GM19240 (cell line): ENCODE measurements around the gene MPDU1.
"Not testable (repeated sequence)": the region's sequence is repeated elsewhere in the genome, so short reads cannot be mapped to it uniquely, and the experiment has no call there.

Source experiments
- DNase-seq: peaks from one replicate; pipeline ENCODE4 v3.0.0; 2011; ENCODE audit warnings: low spot score; ENCODE audit not compliant: insufficient read length

Gene MPDU1

DNA sequence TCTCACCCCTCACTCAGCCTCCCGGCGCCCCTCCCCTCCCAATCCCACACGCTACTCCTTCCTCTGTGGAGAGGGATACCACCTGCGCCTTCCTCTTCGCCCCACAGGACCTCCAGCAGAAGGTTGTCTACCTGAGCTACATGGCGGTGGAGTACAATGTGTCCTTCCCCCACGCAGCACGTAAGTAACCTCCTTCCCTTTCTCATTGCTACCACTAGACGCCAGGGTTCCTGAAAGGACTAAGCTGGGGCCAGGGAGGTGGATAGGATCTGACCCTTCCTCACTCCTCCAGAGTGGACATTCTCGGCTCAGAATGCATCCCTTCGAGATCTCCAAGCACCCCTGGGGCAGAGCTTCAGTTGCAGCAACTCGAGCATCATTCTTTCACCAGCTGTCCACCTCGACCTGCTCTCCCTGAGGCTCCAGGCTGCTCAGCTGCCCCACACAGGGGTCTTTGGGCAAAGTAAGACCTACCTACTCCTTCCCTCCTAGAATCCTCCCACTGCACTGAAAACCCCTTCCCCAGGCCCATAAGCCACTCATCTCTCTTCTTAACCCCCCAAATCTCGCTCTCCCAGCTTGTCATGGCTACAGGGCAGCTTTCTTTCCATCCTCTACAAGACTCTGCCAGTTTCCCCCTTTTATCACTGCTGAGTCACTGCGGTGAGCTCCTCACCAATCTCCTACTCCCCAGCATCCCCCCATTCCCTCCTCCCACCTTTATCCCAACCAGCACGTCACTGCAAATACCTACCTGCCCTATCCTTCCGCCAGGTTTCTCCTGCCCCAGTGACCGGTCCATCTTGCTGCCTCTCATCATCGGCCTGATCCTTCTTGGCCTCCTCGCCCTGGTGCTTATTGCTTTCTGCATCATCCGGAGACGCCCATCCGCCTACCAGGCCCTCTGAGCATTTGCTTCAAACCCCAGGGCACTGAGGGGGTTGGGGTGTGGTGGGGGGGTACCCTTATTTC is 2.8 kb upstream of the MPDU1 start:
- no peak for DNase-seq

DNA sequence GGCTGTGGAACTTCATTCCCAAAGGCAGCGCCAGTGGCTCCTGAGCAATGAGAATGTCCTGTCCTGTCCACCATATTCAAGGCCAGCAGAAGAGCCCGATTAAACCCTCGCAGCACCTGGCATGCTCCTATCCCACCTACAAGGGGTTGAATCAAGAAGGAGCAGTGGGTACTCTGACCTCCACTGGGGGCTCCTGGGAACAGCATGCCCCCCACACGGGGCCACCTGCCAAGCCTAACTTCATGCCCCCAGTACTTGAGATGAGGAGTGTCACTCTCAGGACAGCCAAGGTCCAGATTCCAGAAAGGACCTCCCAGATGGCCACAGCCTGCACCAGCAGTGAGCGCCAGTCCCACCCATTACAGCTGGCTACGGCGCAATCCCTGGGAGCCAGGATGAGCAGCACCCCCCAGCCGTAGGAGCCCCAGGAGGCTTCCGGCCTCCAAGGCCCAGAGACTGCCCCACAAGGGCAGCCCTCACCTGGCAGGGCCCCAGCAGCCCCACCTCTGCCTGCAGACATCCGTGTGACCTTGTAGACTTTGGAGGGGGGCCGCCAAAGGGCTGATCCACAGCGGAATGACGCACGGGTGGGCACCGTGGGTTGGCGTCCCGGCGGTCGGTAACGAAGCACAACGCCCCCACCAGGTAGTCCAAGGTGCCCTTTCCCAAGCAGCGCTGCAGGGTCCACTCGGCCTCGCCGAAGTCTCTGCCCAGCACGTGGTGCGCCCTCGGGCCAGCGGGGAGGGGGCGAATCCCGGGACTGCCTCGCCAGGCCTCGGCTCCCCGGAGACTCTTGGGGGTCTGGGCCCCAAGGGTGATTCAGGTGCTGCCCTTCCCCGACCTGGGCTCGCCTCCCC is 1.0 kb upstream of the MPDU1 start:
- DNase-seq: no peak

DNA sequence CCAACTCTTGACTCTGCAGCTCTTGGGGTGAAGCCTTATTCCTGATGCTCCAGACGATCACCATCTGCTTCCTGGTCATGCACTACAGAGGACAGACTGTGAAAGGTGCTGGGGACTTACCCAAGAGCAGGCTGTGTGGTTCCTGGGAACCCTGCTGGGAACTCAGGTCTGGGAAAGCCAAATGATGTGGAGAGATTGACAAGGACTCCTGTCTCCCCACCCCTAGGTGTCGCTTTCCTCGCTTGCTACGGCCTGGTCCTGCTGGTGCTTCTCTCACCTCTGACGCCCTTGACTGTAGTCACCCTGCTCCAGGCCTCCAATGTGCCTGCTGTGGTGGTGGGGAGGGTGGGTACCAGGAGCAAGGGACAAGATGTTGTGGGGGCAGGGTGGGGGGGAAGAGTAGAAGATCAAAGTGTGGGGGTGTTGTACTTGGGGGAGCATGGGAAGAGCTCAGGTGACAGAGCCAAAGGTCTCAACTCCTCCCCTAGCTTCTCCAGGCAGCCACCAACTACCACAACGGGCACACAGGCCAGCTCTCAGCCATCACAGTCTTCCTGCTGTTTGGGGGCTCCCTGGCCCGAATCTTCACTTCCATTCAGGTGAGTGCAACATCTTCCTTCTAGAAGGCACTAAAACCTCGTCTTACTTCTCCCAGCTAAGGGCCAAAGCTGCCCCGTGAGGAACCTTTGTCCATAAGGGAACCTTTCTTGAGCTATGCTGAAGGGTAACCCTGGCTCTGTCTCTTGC is 3.2 kb downstream of the MPDU1 start:
- DNase-seq: no peak

DNA sequence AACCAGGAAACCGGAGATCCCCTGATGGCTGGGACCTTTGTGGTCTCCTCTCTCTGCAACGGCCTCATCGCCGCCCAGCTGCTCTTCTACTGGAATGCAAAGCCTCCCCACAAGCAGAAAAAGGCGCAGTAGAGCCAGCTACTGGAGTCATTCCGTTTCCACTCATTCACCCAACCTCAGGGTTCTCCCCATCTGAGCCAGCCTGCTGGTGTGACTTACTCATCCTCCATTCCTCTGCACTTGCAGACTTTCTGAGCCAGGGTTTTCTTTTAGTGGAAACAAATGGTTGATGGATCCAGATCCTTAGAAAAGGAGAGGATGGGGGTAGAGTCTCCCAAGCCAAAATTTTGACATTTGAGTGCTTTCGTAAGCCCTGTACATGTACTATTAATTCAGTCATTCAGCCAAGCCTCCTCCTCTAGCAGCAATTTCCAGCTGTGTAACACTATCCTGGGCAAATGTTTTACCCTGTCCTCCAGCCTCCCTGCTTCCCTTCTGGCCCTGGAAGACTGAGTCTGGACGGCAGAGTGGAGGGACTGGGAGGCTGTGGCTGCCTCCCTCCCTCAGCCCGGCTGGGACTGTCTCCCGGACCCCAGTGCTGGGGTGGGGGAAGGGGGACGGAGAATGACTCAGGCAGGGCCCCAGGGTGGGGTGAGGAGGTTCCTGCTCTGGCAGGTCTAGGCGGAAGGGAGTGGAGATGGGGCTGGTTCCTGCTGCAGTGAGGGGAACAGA is 3.9 kb downstream of the MPDU1 start:
- no peak for DNase-seq

DNA sequence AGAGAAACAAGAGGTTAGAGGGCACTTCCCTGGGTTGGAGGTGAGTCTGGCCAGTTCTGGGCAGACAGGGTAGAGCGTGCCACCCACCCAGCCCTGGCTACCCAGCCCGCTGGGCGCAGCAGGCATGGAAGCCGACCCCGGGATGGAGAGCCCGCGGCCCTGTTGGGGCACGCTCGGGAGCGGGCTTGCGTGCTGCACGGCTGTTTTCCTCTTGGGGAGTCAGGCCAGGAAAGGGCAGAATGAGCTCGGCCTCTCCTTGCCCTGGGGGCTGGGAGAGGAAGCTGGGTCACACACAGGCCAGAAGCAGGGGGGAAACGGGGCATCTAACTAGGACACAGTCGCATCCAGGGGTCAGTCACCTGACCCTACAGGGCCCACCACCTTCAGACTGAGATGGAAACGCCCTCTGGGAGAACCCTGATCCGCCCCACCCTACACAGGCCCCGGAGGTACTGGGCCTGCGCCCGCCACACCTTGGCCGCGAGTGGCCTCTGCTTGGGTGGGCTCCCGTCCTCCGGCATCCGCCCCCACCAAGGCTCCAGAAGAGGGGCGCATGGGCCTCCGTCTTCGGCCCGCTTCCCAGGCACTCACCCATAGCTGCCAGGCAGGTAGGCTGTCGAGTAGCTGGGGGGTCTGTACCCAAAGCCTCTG is 5.0 kb downstream of the MPDU1 start:
- DNase-seq: no peak

DNA sequence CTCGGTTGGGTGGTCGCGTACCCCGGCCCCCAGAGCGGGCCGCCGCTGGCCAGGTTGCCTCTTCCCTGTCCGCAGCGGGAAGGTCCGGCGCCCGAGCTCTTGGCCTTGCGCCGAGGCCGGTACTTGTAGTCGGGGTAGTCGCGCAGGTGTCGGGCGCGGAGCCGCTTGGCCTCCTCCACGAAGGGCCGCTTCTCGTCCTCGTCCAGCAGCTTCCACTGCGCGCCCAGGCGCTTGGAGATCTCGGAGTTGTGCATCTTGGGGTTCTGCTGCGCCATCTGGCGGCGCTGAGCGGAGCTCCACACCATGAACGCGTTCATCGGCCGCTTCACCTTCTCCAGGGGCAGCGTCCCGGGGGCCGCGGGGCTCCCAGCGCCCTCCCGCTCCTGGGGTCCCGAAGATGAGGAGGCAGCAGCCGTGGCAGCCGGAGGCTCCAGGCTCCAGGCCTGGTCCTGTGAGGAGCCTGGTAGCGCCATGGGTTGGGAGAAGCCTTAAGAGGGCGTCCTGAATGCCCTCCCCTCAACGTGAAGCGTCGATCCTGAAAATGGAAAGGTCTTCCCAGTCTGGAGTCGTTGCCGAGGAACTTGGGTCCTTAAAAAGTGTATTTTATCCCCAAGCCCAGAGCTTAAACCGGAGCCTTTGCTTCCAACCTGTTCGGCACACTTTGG is 5.7 kb downstream of the MPDU1 start:
- DNase-seq: peak; percentile 51

DNA sequence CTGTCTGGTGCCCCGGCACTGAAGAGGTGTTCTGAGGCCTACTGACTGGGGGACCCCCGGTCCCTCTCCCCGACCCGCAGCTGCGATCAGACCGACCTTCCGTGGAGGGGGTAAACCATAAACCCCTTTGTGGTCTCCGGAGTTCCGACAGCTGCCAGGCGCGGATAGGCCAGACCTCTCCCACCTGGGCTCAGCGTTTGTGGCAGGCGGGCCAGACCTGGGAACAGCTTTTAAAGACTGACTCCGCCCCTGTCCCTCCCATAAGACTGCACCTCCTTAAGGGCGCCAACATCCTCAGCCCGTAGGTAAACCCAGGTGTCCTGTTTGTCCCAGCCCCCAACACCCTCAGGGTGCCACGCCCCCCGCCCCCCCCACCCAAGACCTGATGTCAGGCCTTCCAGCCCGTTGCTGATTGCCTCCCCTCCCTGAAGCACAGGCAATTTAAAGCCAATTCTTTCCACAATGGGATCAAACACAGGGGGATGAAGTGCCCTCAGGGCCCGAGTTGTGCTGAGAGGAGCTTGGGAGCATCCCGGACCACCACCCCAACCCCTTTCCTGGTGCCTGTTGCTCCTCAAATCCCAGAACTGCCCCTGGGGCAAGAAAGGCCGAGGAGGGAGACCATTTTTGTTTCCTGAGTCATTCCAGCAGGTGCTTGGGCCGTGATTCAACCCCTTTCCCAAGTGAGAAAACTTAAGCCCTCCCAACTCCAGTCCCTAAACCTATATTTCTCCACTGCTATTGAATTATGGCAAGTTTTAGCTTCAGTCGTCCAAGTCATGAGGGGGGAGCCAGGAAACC is 6.4 kb downstream of the MPDU1 start, which contains the start of gene SOX15:
Gene SOX15, minus strand, starts transcription at position 204 of the 801 bp plus-strand sequence. CDS start 418 bp downstream, outside the sequence.
- no peak for DNase-seq

DNA sequence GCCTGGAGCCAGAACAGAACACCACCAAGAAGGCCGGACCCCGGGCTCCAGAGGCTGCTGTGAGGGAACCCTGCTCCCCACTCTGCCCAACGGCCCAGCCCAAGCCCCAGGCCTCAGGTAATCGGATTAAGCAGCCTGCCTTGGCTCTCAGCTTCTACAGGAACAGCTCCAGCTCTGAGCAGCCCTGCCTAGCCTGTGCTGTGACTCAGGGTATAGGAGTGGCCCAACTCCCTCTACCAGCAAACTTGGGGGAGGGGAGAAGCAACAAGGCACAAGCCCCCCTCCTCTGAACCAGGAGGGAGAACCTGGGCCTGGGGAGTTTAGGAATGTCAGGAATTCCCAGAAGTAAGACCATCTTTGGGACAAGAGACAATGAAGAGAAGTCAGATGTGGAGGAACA is 7.1 kb downstream of the MPDU1 start:
- no peak for DNase-seq

DNA sequence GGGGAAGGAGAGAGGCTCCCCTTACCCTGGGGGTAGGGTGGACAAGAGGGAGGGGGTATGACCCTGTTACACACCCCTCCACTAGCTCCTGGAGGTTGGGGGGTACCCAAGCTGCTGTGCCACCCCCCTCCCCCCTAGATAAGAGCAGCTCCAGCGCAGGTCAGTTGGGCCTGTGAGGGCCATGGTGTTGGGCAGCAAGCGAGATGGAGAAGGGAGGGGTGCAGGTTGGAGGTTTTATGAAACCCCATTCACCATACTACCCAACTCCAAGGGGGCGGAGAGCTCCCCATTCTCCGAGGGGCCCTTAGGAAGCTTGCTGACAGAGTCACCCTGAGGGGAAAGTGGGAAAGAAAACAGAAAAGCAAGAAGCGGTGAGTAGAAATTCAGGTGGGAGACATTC is 7.9 kb downstream of the MPDU1 start:
- DNase-seq: no peak

DNA sequence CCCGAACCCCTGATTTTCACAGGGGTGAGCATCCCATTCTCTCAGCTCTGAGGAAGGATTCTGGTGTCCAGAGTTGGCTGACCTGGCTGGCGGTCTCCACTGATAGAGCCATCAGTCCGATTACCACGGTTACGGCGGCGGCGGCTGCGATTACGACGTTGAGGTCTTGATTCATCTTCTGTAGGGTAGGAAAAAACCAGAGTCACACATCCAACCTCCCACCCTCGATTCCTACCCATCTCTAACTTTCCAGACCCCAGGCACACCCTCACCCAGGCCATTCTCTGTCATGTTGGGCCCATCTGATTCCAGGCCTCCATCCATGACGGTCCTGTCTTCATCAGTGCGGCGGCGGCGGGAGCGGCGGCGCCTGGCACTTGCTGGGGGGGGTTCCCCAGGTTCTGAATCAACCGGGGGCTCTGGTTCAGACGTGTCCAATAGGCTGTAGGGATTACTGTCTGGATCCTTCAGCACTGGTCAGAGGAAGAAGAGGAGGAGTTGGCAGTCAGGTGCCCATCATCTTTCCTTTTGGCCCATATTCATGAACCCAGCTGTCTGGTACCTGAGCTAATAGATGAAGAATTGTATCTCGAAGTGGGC is 8.9 kb downstream of the MPDU1 start:
- no peak for DNase-seq

DNA sequence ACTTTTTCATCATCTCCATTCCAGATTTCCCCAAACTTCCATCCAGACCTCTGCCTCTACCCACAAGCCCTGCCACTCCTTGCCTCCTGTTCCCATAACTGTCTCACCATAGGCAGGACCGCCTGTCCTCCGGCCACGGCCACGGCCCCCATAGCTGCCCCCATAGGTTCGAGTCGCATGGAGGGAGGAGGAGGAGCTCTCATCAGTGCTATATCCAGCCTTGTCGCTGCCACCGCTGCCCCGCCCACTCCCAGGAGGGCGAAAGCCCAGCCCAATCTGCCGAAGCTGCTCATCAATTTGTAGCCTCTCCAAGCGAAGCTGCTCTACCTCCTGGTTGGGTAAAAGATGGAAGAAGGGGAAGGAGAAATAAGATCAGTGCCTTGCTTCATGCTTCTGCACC is 9.6 kb downstream of the MPDU1 start:
- no peak for DNase-seq

DNA sequence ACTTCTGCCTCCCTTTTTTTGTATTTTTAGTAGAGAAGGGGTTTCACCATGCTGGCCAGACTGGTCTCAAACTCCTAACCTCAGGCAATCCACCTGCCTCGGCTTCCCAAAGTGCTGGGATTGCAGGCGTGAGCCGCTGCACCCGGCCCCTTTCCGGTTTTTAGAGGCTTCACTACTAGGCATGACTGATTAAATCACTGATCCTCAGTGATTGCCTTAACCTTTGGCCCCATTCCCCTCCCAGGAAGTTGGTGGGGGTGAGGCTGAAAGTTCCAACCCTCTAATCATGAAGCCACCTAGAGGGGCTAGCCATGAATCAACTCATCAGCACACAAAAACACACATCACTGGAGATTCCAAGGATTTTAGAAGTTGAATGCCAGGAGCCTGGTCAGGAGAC is 13.9 kb downstream of the MPDU1 start:
- not testable (repeated sequence) for DNase-seq

DNA sequence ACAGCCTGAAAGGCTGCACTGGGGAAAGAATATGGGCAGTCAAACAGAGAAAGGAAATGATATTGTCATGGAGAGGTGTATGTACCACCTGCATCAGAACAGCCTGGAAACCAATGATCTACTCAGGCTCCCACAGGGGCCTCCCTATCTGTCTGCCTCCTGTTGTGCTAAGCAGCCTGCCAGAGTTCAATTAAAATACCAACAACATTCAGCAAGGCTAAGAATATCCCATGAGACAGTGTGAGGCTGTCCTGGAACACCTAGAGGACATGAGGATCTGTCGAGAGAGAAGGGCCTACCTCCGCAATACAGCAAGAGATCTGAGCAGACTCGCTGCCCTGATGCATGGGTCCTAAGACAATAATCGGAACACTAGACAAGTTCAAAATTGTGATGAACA is 22.6 kb downstream of the MPDU1 start:
- DNase-seq: no peak

DNA sequence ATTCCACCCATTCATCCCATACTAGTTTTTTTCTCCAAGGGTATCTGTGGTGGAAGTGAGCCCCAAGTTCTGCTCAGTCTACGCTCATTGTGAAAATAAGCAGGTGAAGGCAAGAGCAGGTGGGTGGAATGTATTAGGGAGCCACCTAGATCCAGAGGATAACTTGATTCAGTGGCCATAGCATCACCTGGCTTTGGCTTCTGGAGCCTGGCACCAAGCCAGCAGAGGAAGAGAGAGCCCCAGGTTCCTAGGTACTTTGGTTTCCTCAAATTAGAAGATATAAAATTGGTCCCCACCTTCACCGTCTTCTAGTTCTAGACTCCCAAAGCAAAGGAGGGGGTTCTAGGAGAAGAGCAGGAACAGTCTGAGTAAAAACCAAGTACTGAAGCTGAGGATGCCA is 27.0 kb downstream of the MPDU1 start:
- DNase-seq: no peak

DNA sequence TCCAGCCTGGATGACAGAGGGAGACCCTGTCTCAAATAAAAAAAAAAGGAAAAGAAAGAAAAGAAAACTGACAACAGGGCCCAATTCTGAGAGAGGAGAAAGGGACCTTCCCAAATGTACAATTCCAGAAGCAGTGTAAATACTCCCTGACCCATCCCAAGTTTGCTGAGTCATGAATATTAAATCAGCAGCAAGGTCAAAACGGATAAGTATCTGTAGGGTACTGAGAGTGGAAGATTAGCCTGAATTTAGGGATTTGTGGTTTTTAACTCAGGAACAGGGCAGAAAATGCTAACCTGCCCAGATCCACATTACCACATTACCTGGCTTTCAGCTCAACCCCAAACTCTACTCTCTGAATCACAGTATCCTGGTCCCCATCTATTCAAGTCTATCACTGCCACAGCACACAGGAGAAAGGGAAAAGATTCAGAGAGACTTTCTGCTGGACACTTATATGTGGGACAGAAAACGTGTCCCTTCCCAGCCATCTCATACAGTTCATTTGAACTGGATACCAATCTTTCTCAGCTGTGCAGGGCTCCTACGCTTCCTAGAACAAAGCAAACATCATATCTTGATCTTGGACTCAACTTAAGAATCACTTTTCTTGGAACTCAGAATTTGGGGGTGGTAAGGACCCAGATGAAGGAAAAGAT is 28.1 kb downstream of the MPDU1 start:
- no peak for DNase-seq

DNA sequence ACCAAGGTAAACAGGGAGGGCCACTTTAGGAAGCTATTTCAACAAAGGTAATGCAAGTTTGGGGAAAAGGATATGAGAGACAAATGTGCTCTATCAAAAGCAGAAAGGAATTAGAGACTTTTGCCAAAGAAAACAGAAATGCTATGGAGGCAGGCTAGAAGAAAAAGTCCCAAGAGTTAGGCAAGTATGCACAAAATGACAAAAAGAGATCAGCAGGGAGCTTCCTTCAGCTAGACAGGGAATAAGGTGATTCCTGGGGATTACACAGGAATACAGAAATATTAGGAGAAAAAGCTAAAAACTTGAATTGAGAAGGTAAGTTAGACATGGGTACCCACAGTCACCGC is 28.6 kb downstream of the MPDU1 start:
- no peak for DNase-seq

DNA sequence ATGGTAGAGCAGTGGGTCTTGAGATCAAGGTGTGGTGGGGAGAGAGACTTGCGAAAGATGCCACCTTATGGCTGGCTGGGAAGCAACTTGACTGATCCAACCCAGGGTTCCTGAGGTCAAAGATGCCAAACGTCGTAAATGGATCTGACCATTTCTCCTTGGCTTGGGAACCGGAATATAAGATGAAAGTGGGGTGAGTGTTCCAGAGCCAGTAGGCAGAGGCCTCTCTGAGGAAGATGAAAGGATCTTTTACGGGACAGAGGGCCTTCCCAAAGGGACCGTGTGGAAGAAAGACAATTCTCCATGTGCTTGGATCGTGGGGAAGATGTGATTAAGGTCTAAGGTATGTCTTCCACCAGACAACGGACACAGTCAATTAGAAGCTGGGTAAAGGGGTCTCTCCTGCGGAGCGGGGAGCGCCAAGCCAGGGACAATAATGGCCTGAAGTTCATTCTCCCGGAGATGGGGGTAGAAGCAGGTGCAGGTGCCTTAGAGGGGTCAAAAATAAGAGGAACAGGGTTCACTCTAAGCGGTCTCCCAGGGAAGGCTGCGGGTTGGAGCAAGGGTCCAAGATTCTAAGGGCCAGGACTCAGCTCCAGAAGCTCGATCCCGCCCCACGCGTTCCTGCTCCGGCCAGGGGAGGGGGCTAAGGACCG is 30.2 kb downstream of the MPDU1 start:
- no peak for DNase-seq
